ENCODE data around the gene CA5A. TPM values are rescaled to one million over a fixed set of nuclear protein-coding genes. Genes with fewer than 3 reads are reported as not detected.
"Not testable (repeated sequence)": the region's sequence is repeated elsewhere in the genome, so short reads cannot be mapped to it uniquely, and the experiment has no call there.

Gene CA5A
- total RNA-seq, 1 donor from 2014 or later: not detected

GRCh38 chr16:87864331-87864989 lies 71.9 kb downstream of the CA5A start:
- no peak overlapping the region for H3K27ac ChIP-seq

GRCh38 chr16:87863327-87863635 lies 73.0 kb downstream of the CA5A start:
- DNase-seq (ENCODE audit: low spot score in 2 of 2); H3K27ac ChIP-seq; H3K9me3 ChIP-seq; H3K4me3 ChIP-seq; H3K27me3 ChIP-seq; H3K36me3 ChIP-seq; intact Hi-C loops (cut with DNase I); H3K4me1 ChIP-seq: not testable (repeated sequence)

More at GRCh38 chr16:87864331-87864989, 71.9 kb downstream of the CA5A start:
- no peaks in the 10 kb centered on the region for H3K9me3 ChIP-seq
- H3K36me3 ChIP-seq: no peaks in the 10 kb centered on the region
- no peak for TF ChIP-seq CTCF (IDR thresholded peaks at IDR 0.05)
- intact Hi-C loops (cut with DNase I): no loop called here
- H3K4me3 ChIP-seq: no peak overlapping the region
- peaks cover 0 to 4% of the 10 kb centered on the region in 2 donors for H3K4me1 ChIP-seq
- H3K27me3 ChIP-seq: no peaks in the 10 kb centered on the region
- DNase-seq (ENCODE audit: low spot score in 2 of 2): no peak

- H3K4me3 ChIP-seq; H3K36me3 ChIP-seq; H3K9me3 ChIP-seq; H3K27me3 ChIP-seq; H3K27ac ChIP-seq; intact Hi-C loops (cut with DNase I); H3K4me1 ChIP-seq; DNase-seq (ENCODE audit: low spot score in 2 of 2): not testable (repeated sequence)
These were observed 73.6 kb downstream of the CA5A start for GRCh38 chr16:87862597-87863326.

GRCh38 chr16:87861300-87862099 lies 74.8 kb downstream of the CA5A start:
- H3K4me1 ChIP-seq; H3K27me3 ChIP-seq; DNase-seq (ENCODE audit: low spot score in 2 of 2); H3K4me3 ChIP-seq; H3K9me3 ChIP-seq; intact Hi-C loops (cut with DNase I); H3K27ac ChIP-seq; H3K36me3 ChIP-seq: not testable (repeated sequence)

GRCh38 chr16:87860553-87861299 lies 75.6 kb downstream of the CA5A start:
- no peak for TF ChIP-seq CTCF (IDR thresholded peaks at IDR 0.05)

GRCh38 chr16:87858151-87858993 lies 78.0 kb downstream of the CA5A start:
- H3K27ac ChIP-seq; DNase-seq (ENCODE audit: low spot score in 2 of 2); H3K4me1 ChIP-seq; H3K4me3 ChIP-seq; H3K27me3 ChIP-seq; H3K9me3 ChIP-seq; intact Hi-C loops (cut with DNase I); H3K36me3 ChIP-seq: not testable (repeated sequence)

More at GRCh38 chr16:87860553-87861299, 75.6 kb downstream of the CA5A start:
- Histone ChIP-seq H3K27ac (no peak overlapping the region), H3K27me3 (no peaks in the 10 kb centered on the region), H3K4me3 (no peak overlapping the region), H3K9me3 (no peaks in the 10 kb centered on the region), H3K36me3 (no peaks in the 10 kb centered on the region), H3K4me1 (no peaks in the 10 kb centered on the region)
- intact Hi-C loops (cut with DNase I): no loop called here
- no peak for DNase-seq (ENCODE audit: low spot score in 2 of 2)

GRCh38 chr16:87856791-87857228 lies 79.5 kb downstream of the CA5A start:
- Histone ChIP-seq H3K4me3 (no peak overlapping the region), H3K27me3 (no peaks in the 10 kb centered on the region), H3K27ac (peak overlapping the region; percentile 73 to 78), H3K4me1 (peaks cover 9 to 18% of the 10 kb centered on the region in 2 donors), H3K9me3 (no peaks in the 10 kb centered on the region), H3K36me3 (no peaks in the 10 kb centered on the region)
- intact Hi-C loops (cut with DNase I): no loop called here
- no peak for TF ChIP-seq CTCF (IDR thresholded peaks at IDR 0.05)
- no peak for DNase-seq (ENCODE audit: low spot score in 2 of 2)
